Measurements from ENCODE around the gene CROCC.

Gene CROCC

DNA sequence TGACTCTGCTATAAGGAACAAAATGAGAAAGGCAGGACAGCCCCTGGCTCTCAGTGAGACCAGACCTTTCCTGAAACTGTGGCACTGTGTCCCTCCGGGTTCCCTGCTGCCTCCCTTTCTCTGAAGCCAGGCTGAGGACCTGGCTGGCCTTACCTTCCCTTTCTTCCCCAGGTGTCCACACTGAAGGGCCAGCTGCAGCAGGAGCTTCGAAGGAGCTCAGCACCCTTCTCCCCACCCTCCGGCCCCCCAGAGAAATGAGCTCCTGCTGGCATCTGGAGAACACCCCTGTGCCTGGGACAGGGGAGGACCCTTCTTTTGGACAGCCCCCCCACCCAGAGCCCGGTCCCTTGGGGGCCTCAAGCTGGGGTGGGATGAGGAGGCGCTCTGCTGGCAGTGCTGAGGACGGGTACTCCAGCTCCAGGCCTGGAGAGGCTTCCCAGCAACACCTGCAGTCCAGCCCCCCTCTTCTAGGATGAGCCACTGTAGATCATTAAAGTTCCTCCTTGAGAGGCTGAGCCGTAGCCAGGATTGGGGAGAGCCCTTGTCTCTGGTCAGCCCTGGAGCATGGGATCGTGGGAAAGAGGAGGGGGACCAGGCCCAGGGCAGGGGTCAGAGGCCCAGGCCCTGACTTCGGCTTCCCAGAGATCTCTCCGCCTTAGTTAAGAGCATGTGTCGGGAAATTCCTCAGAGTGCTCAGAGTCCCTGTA is 50.6 kb downstream of the CROCC start:
- Histone ChIP-seq H3K9me3 (no peaks in the 10 kb centered on the region), H3K27me3 (no peaks in the 10 kb centered on the region), H3K4me3 (ENCODE audit: low read depth, low read length) (no peak overlapping the region), H3K36me3 (no peaks in the 10 kb centered on the region), H3K4me1 (no peaks in the 10 kb centered on the region)
- DNase-seq: no peak
- TF ChIP-seq, protein P1, sequence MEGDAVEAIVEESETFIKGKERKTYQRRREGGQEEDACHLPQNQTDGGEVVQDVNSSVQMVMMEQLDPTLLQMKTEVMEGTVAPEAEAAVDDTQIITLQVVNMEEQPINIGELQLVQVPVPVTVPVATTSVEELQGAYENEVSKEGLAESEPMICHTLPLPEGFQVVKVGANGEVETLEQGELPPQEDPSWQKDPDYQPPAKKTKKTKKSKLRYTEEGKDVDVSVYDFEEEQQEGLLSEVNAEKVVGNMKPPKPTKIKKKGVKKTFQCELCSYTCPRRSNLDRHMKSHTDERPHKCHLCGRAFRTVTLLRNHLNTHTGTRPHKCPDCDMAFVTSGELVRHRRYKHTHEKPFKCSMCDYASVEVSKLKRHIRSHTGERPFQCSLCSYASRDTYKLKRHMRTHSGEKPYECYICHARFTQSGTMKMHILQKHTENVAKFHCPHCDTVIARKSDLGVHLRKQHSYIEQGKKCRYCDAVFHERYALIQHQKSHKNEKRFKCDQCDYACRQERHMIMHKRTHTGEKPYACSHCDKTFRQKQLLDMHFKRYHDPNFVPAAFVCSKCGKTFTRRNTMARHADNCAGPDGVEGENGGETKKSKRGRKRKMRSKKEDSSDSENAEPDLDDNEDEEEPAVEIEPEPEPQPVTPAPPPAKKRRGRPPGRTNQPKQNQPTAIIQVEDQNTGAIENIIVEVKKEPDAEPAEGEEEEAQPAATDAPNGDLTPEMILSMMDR (IDR thresholded peaks at IDR 0.05; ENCODE audit: low read depth, low read length): no peak

DNA sequence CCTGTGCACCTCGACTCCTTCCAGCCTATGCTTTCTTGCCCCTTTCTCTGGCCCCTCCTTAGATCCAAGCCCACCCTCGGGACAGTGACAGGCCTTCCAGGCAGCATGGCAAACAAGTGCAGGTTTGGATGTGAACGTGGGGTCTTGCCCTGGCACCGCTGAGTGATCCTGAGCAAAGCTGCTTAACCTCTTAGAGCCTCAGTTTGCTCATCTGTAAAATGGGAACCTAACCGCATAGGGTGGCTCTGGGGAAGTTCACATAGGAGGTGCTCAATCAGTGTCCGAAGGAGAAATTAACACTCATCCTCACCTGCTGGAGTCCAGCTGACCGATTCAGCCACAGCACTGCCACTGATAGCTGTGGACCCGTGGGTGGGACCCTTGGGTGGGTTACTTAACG is 51.5 kb downstream of the CROCC start:
- no peak for DNase-seq
- Histone ChIP-seq H3K9me3 (no peaks in the 10 kb centered on the region), H3K27me3 (no peaks in the 10 kb centered on the region), H3K4me1 (peaks cover under 1% of the 10 kb centered on the region; the same call in 1 of the 2 replicates), H3K4me3 (ENCODE audit: low read depth, low read length) (no peak overlapping the region), H3K36me3 (no peaks in the 10 kb centered on the region)
- TF ChIP-seq, protein P1 (IDR thresholded peaks at IDR 0.05; ENCODE audit: low read depth, low read length): no peak

DNA sequence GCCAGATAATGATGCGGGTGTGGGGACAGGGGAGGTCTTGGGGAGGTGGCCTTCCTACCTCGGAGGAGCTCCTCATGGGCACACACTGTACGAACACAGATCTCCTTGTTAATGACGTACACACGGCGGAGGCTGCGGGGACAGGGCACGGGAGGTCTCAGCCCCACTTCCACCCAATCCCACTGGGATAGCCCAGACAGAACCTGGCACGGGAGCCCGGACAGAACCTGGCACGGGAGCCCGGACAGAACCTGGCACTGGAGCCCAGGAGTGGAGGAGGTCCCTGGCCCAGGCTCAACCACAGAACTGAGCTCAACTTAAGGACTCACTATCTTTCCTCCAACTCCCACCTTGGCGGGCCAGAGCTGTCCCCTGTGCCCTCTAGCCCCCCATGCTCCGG is 53.5 kb downstream of the CROCC start:
- H3K9me3 ChIP-seq: no peaks in the 10 kb centered on the region
- DNase-seq: no peak
- no peaks in the 10 kb centered on the region for H3K36me3 ChIP-seq
- H3K27me3 ChIP-seq: no peaks in the 10 kb centered on the region
- H3K4me3 ChIP-seq (ENCODE audit: low read depth, low read length): no peak overlapping the region
- peaks cover 6% of the 10 kb centered on the region for H3K4me1 ChIP-seq
- TF ChIP-seq, protein P1 (IDR thresholded peaks at IDR 0.05; ENCODE audit: low read depth, low read length): no peak

DNA sequence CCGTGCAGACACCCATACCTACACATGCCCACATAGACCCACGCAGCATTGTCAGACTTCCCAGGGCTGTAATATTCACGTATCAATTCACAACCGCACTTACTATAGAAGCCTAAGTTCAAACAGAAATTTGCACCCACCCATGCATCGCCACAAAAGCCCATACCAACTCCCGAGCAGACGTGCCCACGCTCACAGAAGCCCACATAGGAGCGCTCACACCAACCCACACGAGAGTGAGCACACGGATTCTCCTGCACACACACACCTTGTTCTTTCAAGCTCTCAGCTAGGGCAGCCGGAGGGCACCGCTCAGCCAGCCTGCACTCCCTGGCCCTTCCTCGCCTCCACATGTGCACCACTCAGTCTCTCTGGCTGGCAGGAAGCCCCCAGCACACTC is 54.1 kb downstream of the CROCC start:
- Histone ChIP-seq H3K36me3 (no peaks in the 10 kb centered on the region), H3K4me3 (ENCODE audit: low read depth, low read length) (no peak overlapping the region), H3K4me1 (peaks cover 6% of the 10 kb centered on the region), H3K9me3 (no peaks in the 10 kb centered on the region), H3K27me3 (no peaks in the 10 kb centered on the region)
- TF ChIP-seq, protein P1 (IDR thresholded peaks at IDR 0.05; ENCODE audit: low read depth, low read length): no peak
- no peak for DNase-seq

DNA sequence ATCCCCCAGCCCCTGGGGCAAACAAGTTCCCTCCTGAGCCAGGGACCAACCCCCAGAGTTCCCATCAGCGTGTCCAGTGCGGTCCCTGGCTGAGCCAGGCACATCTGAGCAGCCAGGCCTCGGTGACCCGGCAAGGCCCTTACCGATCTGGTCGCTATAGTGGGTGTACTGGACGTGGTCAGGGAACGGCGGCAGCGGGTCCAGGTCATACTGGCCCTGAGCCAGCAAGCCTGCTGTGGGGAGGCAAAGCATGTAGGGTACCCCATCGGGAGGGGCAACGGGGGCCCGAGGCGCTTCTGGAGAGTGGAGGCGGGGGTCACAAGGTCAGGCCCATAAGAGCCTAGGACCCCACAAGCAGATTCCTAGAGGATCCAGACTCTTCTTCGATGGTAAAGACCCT is 55.2 kb downstream of the CROCC start:
- no peak overlapping the region for H3K4me3 ChIP-seq (ENCODE audit: low read depth, low read length)
- TF ChIP-seq, protein P1 (IDR thresholded peaks at IDR 0.05; ENCODE audit: low read depth, low read length): no peak
- no peak for DNase-seq
- H3K4me1 ChIP-seq: peaks cover 6% of the 10 kb centered on the region
- no peaks in the 10 kb centered on the region for H3K9me3 ChIP-seq
- no peaks in the 10 kb centered on the region for H3K36me3 ChIP-seq
- no peaks in the 10 kb centered on the region for H3K27me3 ChIP-seq

DNA sequence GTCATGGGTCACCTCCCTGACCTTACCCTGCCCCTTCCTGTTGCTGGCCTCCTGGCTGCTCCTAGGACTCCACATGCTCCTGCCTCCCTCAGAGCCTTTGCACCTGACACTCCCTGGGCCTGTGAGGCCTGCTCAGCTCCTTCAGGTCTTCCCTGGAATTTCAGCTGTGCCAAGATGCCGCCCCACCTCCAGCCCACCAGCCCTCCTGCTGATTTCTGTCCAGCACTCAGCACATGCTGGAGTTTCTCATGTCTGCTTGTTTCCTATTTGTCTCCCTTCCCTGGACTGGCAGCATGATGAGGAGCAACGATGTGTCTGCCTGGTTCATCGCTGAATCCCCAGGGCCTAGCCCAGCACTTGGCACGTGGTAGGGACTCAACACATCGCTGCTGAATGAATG is 55.6 kb downstream of the CROCC start:
- no peaks in the 10 kb centered on the region for H3K9me3 ChIP-seq
- H3K36me3 ChIP-seq: no peaks in the 10 kb centered on the region
- no peaks in the 10 kb centered on the region for H3K27me3 ChIP-seq
- TF ChIP-seq, protein P1 (IDR thresholded peaks at IDR 0.05; ENCODE audit: low read depth, low read length): no peak
- peaks cover 6% of the 10 kb centered on the region for H3K4me1 ChIP-seq
- DNase-seq: no peak
- H3K4me3 ChIP-seq (ENCODE audit: low read depth, low read length): no peak overlapping the region
